Measurements from ENCODE around the gene CXCL12. TPM values are rescaled to one million over a fixed set of nuclear protein-coding genes. Genes with fewer than 3 reads are reported as not detected.

CXCL12 gene
- total RNA-seq, 1 donor from 2014 or later, result 83.5 TPM

DNA sequence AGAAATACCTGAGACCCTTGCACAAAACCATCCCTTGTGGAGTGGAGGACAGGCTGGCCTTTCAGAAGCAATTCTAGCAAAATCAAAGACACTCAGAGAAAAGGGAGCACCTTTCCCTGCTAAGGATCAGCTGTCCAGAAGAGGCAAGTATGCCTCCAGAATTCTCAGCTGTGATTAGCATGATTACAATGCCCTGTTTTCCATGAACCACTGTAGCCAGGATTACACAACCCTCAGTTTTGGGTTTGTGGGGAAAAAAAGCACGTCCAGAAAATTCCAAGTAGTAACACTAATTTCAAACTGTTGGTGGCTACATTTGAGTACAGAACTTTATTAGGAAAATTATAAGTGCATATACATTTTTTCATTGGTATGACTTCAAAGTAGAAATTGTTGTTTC, 15.0 kb downstream of the CXCL12 start:
- Histone ChIP-seq H3K27me3 (ENCODE audit: control insufficient read depth in 3 of 3, insufficient read depth in 3 of 3, low read length in 3 of 3) (no peaks in the 10 kb centered on the region), H3K27ac (ENCODE audit: low read depth, low read length) (no peak overlapping the region), H3K36me3 (ENCODE audit: control insufficient read depth in 3 of 3, insufficient read depth in 3 of 3, low read length in 3 of 3) (peaks cover 40 to 52% (median 49%) of the 10 kb centered on the region in 3 donors), H3K4me1 (ENCODE audit: control insufficient read depth in 3 of 3, insufficient read depth in 3 of 3, low read length in 3 of 3) (no peaks in the 10 kb centered on the region), H3K9me3 (ENCODE audit: control insufficient read depth in 3 of 3, low read length in 3 of 3) (no peaks in the 10 kb centered on the region), H3K4me3 (ENCODE audit: low read length in 3 of 3) (no peak overlapping the region), H3K9ac (ENCODE audit: low read depth in 1 of 3, low read length in 3 of 3) (no peak overlapping the region)

DNA sequence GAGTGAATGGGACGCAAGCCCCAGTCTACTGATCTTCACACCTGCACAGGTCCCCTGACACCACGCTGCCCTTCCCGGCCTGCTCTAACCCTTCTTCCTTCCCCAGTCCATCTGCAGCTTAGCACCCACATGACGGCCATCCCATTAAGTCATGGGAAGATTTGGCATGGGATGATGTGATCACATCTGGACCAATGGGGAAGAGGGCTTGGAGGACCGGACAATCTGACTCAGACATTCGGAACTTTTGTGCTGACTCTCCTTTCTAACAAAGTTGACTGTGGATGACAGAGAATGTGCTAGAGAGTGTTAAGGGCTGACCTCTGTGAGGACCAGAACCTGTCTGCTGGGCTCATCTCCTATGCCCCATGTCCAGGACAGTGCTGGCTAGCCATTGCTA, 15.6 kb downstream of the CXCL12 start:
- Histone ChIP-seq H3K27me3 (ENCODE audit: control insufficient read depth in 3 of 3, insufficient read depth in 3 of 3, low read length in 3 of 3) (no peaks in the 10 kb centered on the region), H3K36me3 (ENCODE audit: control insufficient read depth in 3 of 3, insufficient read depth in 3 of 3, low read length in 3 of 3) (peaks cover 34 to 46% (median 44%) of the 10 kb centered on the region in 3 donors), H3K4me1 (ENCODE audit: control insufficient read depth in 3 of 3, insufficient read depth in 3 of 3, low read length in 3 of 3) (peaks cover 0 to under 1% (median 0%) of the 10 kb centered on the region in 3 donors), H3K27ac (ENCODE audit: low read depth, low read length) (no peak overlapping the region), H3K9ac (ENCODE audit: low read depth in 1 of 3, low read length in 3 of 3) (no peak overlapping the region), H3K9me3 (ENCODE audit: control insufficient read depth in 3 of 3, low read length in 3 of 3) (no peaks in the 10 kb centered on the region), H3K4me3 (ENCODE audit: low read length in 3 of 3) (no peak overlapping the region)

DNA sequence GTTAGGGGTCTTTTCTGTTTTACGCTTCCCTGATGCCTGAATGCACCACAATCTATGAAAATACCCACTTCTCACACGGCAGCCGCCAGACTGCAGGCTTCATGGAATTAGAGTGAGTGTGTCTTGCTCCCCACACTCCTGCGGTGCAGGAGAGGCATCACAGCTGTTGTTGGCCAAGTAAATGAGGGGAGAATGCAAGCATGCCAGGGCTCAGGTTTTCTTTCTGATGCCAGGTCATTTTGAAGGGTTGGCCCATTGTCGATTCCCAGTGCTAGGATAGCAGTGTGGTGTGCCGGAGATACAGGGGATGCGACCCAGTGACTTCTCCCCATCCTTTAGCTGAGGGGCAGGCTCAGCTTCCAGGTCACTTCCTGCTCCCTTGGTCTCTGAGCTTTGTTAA, 16.3 kb downstream of the CXCL12 start:
- H3K27me3 ChIP-seq (ENCODE audit: control insufficient read depth in 3 of 3, insufficient read depth in 3 of 3, low read length in 3 of 3), result no peaks in the 10 kb centered on the region
- no peak overlapping the region for H3K4me3 ChIP-seq (ENCODE audit: low read length in 3 of 3)
- peaks cover 28 to 40% (median 39%) of the 10 kb centered on the region in 3 donors for H3K36me3 ChIP-seq (ENCODE audit: control insufficient read depth in 3 of 3, insufficient read depth in 3 of 3, low read length in 3 of 3)
- H3K27ac ChIP-seq (ENCODE audit: low read depth, low read length), result no peak overlapping the region
- peaks cover 0 to 5% (median 3%) of the 10 kb centered on the region in 3 donors for H3K4me1 ChIP-seq (ENCODE audit: control insufficient read depth in 3 of 3, insufficient read depth in 3 of 3, low read length in 3 of 3)
- no peaks in the 10 kb centered on the region for H3K9me3 ChIP-seq (ENCODE audit: control insufficient read depth in 3 of 3, low read length in 3 of 3)
- no peak overlapping the region for H3K9ac ChIP-seq (ENCODE audit: low read depth in 1 of 3, low read length in 3 of 3)

DNA sequence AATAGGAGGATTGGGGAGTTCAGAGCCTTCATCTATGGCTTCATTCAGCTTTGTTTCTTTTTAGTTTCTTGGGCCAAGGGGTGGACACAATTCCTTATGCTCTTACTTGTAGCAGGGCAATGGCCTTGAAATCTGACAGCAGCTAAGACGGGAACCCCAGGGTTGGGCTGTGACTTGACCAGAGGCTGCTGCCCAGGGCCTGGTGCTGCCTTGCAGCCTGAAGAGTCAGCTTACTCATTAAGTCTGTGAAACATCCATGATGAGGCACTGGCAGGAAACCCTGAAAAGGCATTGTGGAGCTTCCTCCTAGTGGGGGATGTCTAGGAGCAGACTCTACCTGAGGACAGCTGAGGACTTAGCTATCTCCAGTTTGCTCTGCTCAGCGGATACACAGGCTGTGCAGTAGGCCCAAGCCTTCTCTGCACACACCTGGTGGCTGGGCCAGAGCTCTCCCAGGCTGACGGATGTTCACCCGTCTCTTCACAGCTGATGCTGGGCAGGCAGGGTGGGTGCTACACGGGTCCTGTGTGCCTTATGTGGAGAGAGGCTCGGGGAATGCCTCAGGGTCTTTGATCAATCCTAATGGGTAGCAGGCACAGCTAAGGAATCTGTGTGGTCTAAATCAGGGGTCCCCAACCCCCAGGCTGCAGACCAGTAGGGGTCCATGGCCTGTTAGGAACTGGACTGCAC, 17.8 kb downstream of the CXCL12 start:
- no peaks in the 10 kb centered on the region for H3K27me3 ChIP-seq (ENCODE audit: control insufficient read depth in 3 of 3, insufficient read depth in 3 of 3, low read length in 3 of 3)
- H3K4me3 ChIP-seq (ENCODE audit: low read length in 3 of 3), result no peak overlapping the region
- H3K4me1 ChIP-seq (ENCODE audit: control insufficient read depth in 3 of 3, insufficient read depth in 3 of 3, low read length in 3 of 3), result peaks cover 6 to 15% (median 9%) of the 10 kb centered on the region in 3 donors
- H3K27ac ChIP-seq (ENCODE audit: low read depth, low read length), result no peak overlapping the region
- peaks cover 13 to 24% (median 23%) of the 10 kb centered on the region in 3 donors for H3K36me3 ChIP-seq (ENCODE audit: control insufficient read depth in 3 of 3, insufficient read depth in 3 of 3, low read length in 3 of 3)
- H3K9ac ChIP-seq (ENCODE audit: low read depth in 1 of 3, low read length in 3 of 3), result no peak overlapping the region
- H3K9me3 ChIP-seq (ENCODE audit: control insufficient read depth in 3 of 3, low read length in 3 of 3), result no peaks in the 10 kb centered on the region

DNA sequence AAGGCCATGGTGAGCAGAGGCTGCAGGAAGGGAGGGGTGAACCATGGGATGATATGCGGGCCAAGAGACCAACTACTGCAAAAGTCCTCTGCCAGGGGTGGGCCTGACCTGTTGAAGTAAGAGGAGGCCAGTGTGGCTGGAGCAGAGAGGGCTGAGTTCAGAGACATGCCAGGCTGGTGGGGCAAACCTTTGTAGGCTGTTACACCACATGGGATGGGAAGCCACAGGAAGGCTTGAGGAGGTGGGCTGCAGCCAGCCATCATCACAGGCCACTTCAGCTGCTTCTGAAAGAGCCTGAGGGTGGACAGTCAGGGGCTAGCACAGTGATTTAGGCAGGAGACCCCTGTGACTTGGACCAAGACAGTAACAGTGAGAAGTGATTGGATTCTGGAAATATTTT, 20.3 kb downstream of the CXCL12 start:
- no peak overlapping the region for H3K4me3 ChIP-seq (ENCODE audit: low read length in 3 of 3)
- peaks cover 6 to 15% (median 9%) of the 10 kb centered on the region in 3 donors for H3K4me1 ChIP-seq (ENCODE audit: control insufficient read depth in 3 of 3, insufficient read depth in 3 of 3, low read length in 3 of 3)
- H3K36me3 ChIP-seq (ENCODE audit: control insufficient read depth in 3 of 3, insufficient read depth in 3 of 3, low read length in 3 of 3), result peaks cover 3 to 10% (median 5%) of the 10 kb centered on the region in 3 donors
- H3K9me3 ChIP-seq (ENCODE audit: control insufficient read depth in 3 of 3, low read length in 3 of 3), result no peaks in the 10 kb centered on the region
- H3K27me3 ChIP-seq (ENCODE audit: control insufficient read depth in 3 of 3, insufficient read depth in 3 of 3, low read length in 3 of 3), result no peaks in the 10 kb centered on the region
- H3K27ac ChIP-seq (ENCODE audit: low read depth, low read length), result no peak overlapping the region
- no peak overlapping the region for H3K9ac ChIP-seq (ENCODE audit: low read depth in 1 of 3, low read length in 3 of 3)

DNA sequence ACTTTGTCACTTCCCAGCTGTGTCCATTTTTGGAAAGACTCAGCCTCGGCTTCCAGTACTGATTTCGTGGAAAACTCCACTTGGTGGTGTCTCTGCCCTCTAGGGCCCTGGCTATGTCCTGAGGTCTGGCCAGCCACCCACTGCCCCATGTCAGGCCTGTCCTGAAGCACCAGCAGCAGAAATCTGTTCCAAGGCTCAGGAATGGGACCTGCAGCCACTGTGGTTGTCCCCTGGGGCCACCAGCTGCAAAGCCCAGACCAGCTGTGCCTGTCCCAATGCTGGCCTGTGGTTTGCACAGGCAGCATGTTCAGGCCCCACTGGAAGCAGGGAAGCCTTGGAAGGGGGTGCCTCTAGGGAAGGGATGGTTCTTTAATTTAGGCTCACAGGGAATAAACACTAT, 21.2 kb downstream of the CXCL12 start:
- Histone ChIP-seq H3K36me3 (ENCODE audit: control insufficient read depth in 3 of 3, insufficient read depth in 3 of 3, low read length in 3 of 3) (peaks cover 0 to 7% (median 2%) of the 10 kb centered on the region in 3 donors), H3K27ac (ENCODE audit: low read depth, low read length) (no peak overlapping the region), H3K9ac (ENCODE audit: low read depth in 1 of 3, low read length in 3 of 3) (no peak overlapping the region), H3K4me1 (ENCODE audit: control insufficient read depth in 3 of 3, insufficient read depth in 3 of 3, low read length in 3 of 3) (peaks cover 6 to 15% (median 9%) of the 10 kb centered on the region in 3 donors), H3K9me3 (ENCODE audit: control insufficient read depth in 3 of 3, low read length in 3 of 3) (no peaks in the 10 kb centered on the region), H3K27me3 (ENCODE audit: control insufficient read depth in 3 of 3, insufficient read depth in 3 of 3, low read length in 3 of 3) (no peaks in the 10 kb centered on the region), H3K4me3 (ENCODE audit: low read length in 3 of 3) (no peak overlapping the region)

DNA sequence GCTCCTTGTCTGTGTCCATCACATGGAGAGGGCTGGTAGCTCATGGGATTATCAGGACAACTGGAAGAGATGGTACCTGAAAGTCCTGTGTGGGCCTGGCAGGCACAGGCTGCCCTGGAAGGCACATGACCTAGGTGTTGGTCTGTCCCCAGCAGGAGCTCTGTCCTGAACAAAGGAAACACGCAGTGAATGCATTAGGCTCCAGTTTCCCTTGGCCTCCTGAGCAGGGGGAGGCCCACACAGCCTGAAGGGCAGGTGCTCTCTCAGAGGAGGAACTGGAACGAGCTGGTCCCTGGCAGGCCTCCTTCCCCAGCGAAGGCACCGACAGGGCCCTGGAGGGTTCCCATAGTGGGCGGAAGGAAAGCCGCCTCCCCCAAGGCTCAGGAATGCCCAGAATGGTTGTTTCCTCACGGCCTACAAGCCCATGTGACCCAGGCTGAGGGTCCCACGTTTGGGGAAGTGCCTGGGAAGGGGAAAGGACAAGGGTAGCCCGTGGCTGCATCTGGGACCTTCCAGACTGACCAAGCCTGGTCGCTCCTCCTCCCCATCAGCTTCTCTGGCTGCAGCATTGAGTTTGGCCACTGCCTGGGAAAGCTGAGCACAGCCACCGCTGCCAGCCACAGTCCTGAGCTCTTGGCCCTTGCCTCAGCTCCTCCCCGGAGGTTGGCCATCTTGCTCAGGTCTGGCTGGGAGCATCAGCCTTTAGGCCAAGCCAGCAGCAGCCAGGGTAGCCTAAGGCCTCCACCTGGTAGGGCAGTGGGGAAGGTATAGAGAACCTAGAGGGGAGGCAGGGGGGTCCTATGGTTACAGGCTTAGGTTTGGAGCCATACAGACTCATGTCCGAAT, 21.8 kb downstream of the CXCL12 start:
- no peak overlapping the region for H3K4me3 ChIP-seq (ENCODE audit: low read length in 3 of 3)
- H3K27ac ChIP-seq (ENCODE audit: low read depth, low read length), result no peak overlapping the region
- no peaks in the 10 kb centered on the region for H3K27me3 ChIP-seq (ENCODE audit: control insufficient read depth in 3 of 3, insufficient read depth in 3 of 3, low read length in 3 of 3)
- peaks cover 6 to 15% (median 9%) of the 10 kb centered on the region in 3 donors for H3K4me1 ChIP-seq (ENCODE audit: control insufficient read depth in 3 of 3, insufficient read depth in 3 of 3, low read length in 3 of 3)
- peaks cover 0 to 6% (median 0%) of the 10 kb centered on the region in 3 donors for H3K36me3 ChIP-seq (ENCODE audit: control insufficient read depth in 3 of 3, insufficient read depth in 3 of 3, low read length in 3 of 3)
- no peaks in the 10 kb centered on the region for H3K9me3 ChIP-seq (ENCODE audit: control insufficient read depth in 3 of 3, low read length in 3 of 3)
- H3K9ac ChIP-seq (ENCODE audit: low read depth in 1 of 3, low read length in 3 of 3), result peak overlapping the region in 1 of 3 donors; percentile 16

DNA sequence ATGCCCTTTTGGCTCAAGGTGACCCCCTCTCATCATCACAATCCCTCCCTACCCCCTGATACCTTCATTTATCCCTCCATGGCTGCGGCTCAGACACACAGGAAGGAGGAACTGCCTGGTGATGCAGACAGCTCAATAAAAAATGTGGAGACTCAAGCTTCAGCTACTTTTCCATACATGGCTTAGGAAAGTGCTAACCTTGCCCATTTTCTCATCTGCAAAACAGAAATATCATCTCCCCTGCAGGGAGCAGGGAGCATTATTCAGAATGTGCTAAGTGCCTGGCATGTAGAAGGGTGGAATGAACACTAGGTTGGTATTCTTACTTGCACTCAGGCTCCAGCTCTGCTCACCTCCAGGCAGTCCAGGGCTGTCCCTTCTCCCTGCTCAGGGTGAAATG, 23.8 kb downstream of the CXCL12 start:
- Histone ChIP-seq H3K27ac (ENCODE audit: low read depth, low read length) (no peak overlapping the region), H3K27me3 (ENCODE audit: control insufficient read depth in 3 of 3, insufficient read depth in 3 of 3, low read length in 3 of 3) (no peaks in the 10 kb centered on the region), H3K9ac (ENCODE audit: low read depth in 1 of 3, low read length in 3 of 3) (no peak overlapping the region), H3K9me3 (ENCODE audit: control insufficient read depth in 3 of 3, low read length in 3 of 3) (no peaks in the 10 kb centered on the region), H3K4me1 (ENCODE audit: control insufficient read depth in 3 of 3, insufficient read depth in 3 of 3, low read length in 3 of 3) (peaks cover 14 to 30% (median 21%) of the 10 kb centered on the region in 3 donors), H3K36me3 (ENCODE audit: control insufficient read depth in 3 of 3, insufficient read depth in 3 of 3, low read length in 3 of 3) (peaks cover 0 to 3% (median 0%) of the 10 kb centered on the region in 3 donors), H3K4me3 (ENCODE audit: low read length in 3 of 3) (no peak overlapping the region)

DNA sequence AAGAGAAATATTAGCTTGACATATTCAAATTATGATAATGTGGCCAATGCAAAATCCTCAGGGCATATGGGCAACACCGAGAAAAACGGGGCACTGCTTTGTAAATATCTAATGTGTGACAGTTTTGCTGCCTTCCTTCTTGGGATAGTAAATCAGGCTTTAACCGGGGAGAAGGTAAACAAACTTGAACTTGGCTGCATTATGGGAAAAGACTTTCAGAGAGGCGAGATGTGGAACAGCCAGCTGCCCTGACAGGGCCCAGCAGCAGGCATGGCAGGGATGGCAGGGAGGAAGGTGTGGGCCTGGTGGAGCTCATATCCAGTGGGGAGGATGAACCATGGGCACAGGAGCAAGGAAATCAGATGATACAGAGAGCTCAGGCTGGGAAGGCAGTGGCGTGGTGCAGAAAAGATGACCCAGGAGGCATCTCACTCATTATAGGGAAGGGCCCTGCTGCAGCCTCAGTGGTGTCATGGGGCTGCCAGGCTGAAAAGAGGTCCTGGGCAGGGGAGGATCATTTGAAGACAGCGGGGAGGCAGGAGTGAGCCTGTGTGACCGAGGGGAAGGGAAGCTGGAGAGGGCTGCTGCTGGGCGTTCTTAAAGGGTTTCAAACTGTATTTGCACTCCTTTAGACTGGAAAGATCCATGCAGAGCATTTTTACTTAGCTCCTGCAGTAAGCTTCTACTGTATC, 26.7 kb downstream of the CXCL12 start:
- H3K4me1 ChIP-seq (ENCODE audit: control insufficient read depth in 3 of 3, insufficient read depth in 3 of 3, low read length in 3 of 3), result peaks cover 10 to 22% (median 16%) of the 10 kb centered on the region in 3 donors

More for the DNA sequence above, 26.7 kb downstream of the CXCL12 start:
- Histone ChIP-seq H3K36me3 (ENCODE audit: control insufficient read depth in 3 of 3, insufficient read depth in 3 of 3, low read length in 3 of 3) (peaks cover 0 to 3% (median 2%) of the 10 kb centered on the region in 3 donors), H3K27me3 (ENCODE audit: control insufficient read depth in 3 of 3, insufficient read depth in 3 of 3, low read length in 3 of 3) (no peaks in the 10 kb centered on the region), H3K27ac (ENCODE audit: low read depth, low read length) (no peak overlapping the region), H3K9me3 (ENCODE audit: control insufficient read depth in 3 of 3, low read length in 3 of 3) (no peaks in the 10 kb centered on the region), H3K9ac (ENCODE audit: low read depth in 1 of 3, low read length in 3 of 3) (no peak overlapping the region), H3K4me3 (ENCODE audit: low read length in 3 of 3) (no peak overlapping the region)

All from skeletal muscle tissue (tissue), 4 donors.